HG02938 (cell line): ENCODE data around the gene OSBPL5.
"Not testable (repeated sequence)": the region's sequence is repeated elsewhere in the genome, so short reads cannot be mapped to it uniquely, and the experiment has no call there.

Experiments used
- ATAC-seq: cut with Tn5 transposase; IDR thresholded peaks from one replicate; pipeline ENCODE4 v1.9.1; 2021; ENCODE audit warnings: mild to moderate bottlenecking, moderate library complexity; ENCODE audit not compliant: unreplicated experiment

The OSBPL5 gene

GRCh38 chr11:3123761-3124733 is 41.1 kb downstream of the OSBPL5 start:
- no peak for ATAC-seq

- ATAC-seq, result no peak
These were observed 41.8 kb downstream of the OSBPL5 start for GRCh38 chr11:3123305-3123704.

GRCh38 chr11:3122775-3123201 is 42.3 kb downstream of the OSBPL5 start:
- ATAC-seq, result no peak

GRCh38 chr11:3121931-3122774 is 43.0 kb downstream of the OSBPL5 start:
- no peak for ATAC-seq

DNA sequence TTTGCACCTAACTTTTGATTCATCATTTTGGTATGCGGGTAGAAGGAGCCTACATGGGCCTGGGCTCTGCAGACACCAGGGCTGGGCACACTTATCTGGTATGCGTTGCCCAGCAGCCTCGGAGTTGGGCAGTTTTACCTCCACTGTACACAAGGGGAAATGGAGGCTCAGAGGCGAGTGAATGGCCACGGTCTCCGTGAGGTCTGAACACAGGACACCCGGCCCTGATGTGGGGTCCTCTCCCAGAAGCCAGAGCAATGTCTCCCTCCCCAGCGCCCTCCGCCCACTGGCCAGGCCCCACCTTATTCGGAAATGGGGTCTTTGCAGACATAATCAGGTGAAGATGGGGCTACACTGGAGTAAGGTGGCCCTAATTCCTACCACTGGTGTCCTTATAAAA is 43.7 kb downstream of the OSBPL5 start:
- ATAC-seq, result no peak

DNA sequence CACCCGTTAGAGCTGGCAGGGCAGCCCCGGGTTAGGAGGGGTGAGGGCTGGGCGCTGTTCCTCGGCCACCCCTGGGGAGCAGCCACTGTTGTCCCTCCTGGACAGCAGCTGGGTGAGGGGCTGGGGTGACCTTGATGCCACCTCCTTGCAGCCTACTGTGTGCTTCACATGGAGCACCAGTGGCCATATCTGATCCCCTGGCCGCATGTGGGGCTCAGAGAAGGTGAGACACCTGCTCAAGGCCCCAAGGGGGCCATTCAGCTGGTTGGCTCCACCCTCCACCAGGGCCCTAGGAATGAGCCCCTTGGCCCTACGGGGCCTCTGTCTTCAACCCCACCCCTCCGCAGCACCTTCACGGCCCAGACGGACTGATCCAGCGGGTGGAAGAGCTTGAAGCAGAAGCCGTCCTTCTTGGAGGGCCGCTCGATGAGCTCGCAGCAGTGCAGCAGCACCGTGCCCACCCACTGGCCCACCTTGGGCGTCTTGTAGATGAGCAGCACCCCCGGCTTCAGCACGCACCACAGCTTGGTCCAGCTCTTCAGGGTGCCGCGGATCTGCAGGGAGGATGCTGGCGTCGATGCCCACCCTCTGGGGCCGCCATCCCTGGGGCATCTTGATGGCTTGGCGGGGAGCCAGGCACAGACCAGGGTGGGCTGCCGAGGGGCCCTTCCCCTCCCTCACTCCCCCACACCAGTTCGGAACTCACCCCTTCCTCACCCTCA is 44.9 kb downstream of the OSBPL5 start:
- no peak for ATAC-seq

- no peak for ATAC-seq
These were observed 45.8 kb downstream of the OSBPL5 start for GRCh38 chr11:3119141-3119821.

- ATAC-seq, result no peak
These were observed 49.8 kb downstream of the OSBPL5 start for GRCh38 chr11:3115321-3115720.

DNA sequence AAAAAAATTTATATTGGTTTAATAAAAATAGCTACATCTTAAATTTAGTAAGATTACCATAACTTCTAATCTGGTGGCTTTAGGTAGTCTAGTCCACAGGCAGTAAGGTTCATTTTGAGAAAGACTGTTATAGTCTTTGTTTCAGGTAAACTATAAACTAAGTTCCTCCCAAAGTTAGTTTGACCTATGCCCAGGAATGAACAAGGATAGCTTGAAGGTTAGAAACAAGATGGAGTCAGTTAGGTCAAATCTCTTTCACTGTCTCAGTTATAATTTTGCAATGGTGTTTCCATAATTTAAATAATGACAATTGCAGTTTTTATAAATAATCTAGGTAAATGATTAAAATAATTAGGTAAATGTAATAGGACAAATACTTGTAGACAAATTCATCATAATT is 51.4 kb downstream of the OSBPL5 start:
- ATAC-seq, result not testable (repeated sequence)

GRCh38 chr11:3111919-3112690 is 53.0 kb downstream of the OSBPL5 start:
- no peak for ATAC-seq

- no peak for ATAC-seq
These were observed 53.6 kb downstream of the OSBPL5 start for GRCh38 chr11:3111466-3111865.

DNA sequence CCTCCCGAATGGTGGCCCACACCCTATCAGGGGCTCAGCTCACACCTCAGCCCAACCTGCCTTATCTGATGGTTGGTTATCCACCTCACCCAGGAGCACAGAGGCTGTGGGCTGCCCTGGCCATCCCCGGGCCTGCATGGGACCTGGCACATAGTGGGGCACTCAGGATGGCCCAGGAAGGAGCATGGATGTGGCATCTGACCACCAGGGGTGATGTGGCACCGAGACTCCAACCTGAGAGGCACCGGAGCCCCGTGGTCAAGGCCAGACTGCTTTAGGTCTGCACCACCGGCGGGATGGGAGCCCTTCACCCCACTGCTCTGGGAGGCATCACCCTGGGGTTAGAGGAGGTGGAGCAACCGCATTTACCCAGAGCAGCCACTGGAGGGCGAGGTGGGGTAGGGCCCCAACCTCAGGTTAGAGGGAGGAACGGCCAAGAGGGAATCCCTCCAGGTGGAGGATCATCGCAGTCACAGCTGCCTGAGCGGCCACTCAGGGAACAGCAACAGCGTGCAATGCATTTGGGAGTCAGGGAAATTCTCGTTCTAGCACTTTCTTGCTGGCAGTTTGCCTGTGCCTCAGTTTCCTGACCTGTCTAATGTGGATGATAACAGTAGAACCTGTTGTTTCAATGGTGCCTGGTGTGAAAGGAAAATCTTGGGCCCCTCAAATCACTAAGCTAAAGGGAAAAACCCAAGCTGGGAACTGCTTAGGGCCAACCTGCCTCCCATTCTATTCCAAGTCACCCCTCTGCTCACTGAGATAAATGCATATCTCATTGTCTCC is 55.0 kb downstream of the OSBPL5 start:
- ATAC-seq, result no peak

DNA sequence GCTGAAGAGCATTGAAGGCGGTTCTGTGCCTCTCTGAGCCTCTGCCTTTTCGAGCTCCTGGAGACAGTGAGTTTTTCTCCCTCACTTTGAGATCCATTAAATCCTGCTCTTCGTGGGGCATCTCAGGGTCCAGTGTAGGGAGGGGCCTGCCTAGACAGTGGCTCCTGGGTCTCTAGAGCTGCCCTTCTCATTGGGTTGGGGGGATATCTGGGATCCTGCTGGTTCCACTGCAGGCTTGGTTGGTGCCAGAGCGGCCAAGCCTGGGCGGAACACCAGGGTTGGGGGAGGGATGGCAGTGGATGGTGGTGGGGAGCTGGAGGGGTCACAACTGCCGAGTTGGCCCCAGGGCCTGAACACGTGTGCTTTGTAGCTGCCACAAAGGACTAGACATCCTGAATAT is 55.7 kb downstream of the OSBPL5 start:
- ATAC-seq, result no peak

DNA sequence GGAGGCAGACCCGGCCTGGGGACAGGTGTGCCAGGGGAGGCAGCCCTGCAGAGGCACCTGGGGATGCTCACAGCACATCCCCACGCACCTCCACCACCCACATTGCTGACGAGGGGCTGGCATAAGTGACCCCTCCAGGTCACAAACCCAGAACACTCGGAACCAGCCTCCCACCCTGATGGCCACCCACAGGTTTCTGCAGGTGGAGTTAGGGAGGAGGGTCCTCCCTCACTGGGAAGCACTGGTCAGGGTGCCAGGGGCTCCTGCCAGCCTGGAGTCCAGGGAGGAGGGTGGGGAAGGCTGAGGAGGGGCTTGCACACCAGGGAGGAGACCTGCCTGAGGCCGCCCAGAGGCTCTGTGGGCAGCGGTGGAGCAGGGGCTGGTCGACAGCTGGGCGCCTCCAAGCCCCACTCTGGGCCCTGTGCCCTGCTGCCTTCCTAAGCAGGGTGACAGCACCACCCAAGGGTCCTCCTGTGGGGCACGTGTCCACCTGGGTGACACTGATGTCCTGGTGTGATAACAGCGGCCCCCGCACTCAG is 56.9 kb downstream of the OSBPL5 start:
- ATAC-seq, result no peak

DNA sequence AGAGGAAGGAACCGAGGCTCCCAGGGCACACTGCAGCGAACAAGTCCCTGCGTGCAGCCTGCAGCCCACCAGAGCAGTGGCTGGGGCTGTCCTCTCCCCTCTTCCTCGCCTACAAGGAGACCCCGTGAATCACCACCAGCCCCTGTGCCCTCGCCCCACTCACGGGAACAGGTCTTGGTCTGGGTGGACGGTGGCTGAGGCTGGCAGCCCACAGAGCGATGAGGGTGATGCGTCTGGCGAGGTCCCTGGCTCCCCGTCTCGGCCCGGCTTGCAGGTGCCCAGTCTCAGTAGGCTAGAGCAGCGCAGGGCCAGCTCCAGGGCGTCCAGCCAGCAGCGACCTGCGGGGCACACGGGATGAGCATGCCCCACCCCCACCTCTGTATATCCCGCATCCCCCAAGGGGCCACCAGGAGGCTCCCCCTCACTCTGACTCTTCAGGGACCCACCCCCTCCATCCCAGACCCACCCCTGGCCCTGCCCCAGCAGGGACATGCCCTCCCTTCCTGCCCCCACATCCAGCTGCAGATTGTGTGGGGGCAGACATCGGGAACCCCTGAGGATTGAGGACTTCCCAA is 57.4 kb downstream of the OSBPL5 start:
- no peak for ATAC-seq

DNA sequence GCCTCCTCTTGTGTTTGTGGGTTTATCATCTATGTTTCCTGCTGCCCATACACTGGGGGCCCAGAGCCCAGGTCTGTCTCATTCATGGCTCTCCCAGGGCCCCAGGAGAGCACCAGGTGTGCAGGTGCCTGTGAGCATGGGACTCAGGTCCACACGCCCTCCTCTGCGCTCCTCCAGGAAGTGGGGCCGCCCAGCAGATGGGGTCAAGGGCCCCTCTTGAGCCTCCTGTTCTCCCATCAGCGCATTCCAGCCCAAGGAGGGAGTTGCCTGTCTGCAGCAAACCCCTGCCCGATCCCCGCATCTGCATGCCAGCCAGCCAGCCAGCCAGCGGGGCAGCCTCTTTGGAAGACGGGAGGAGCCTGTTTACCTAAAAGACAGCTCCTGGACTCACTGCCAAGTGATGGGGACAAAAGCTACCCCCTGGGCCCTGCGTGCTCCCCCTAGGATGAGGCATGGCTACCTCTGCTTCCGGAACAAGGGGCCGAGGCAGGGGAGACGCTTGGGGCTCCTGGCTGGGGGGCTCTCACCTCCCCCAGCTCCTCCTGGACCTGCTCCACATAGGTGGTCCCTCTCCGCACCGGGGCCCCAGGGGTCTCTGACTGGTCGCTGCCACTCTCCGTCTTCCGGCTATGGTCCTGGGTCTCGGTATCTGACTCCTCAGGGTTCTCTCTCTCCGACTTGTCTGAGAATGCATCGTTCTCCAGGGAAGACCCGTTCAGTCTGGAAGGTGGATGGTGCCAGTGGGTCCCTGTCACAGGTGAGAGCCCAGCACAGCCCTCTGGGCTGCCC is 58.2 kb downstream of the OSBPL5 start:
- ATAC-seq, result no peak
